HL-60 (cell line): Measurements from ENCODE around the gene CSAD.
"Not testable (repeated sequence)": the region's sequence is repeated elsewhere in the genome, so short reads cannot be mapped to it uniquely, and the experiment has no call there.

ENCODE experiments used
- CTCF ChIP-seq: IDR thresholded peaks from one replicate; pipeline ENCODE4 v1.5.1; 2011; ENCODE audit warnings: low read length, control low read depth, inconsistent platforms; ENCODE audit not compliant: insufficient read depth
- GABPA ChIP-seq: IDR thresholded peaks from 2 replicates; pipeline ENCODE4 v1.6.1; 2012; ENCODE audit warnings: low read depth
- POLR2AphosphoS5 ChIP-seq: IDR thresholded peaks from 2 replicates; pipeline ENCODE4 v1.6.1; 2012; ENCODE audit warnings: low read depth

- TF ChIP-seq CTCF, POLR2AphosphoS5, GABPA: not testable (repeated sequence)
Measured at GRCh38 chr12:53202316-53202715, 21.6 kb upstream of the CSAD start.
